GM12878 (cell line): Measurements from ENCODE around the gene STAT5A.

Experiments used
- NFIC ChIP-seq: IDR thresholded peaks from 2 replicates; pipeline ENCODE4 v1.6.1; 2012; ENCODE audit warnings: low read depth, mild to moderate bottlenecking, inconsistent platforms, low read length, moderate library complexity
- SMC3 ChIP-seq: IDR thresholded peaks from 2 replicates; pipeline ENCODE4 v1.6.1; 2011; ENCODE audit warnings: low read length, improper control_type of control experiment, borderline replicate concordance
- ZNF274 ChIP-seq: IDR thresholded peaks from one replicate; pipeline ENCODE4 v1.8.0; 2011; ENCODE audit not compliant: insufficient read length, insufficient read depth
- TF ChIP-seq, protein P1 (sequence below), 3 experiments: IDR thresholded peaks in 2 of 3; conservative IDR thresholded peaks in 1 of 3; 2 replicates each; pipeline ENCODE4 v1.5.1; 2011; ENCODE audit warnings: low read depth in 3 of 3, low read length in 3 of 3, mild to moderate bottlenecking in 3 of 3, control low read depth in 2 of 3, moderate library complexity in 2 of 3, inconsistent platforms in 1 of 3, mixed read lengths in 1 of 3; ENCODE audit not compliant: control insufficient read depth in 2 of 3, insufficient read depth in 1 of 3; ENCODE audit errors: extremely low read depth in 1 of 3
- TF ChIP-seq, protein P2 (sequence below): IDR thresholded peaks from 2 replicates; pipeline ENCODE4 v1.6.1; 2012; ENCODE audit warnings: low read depth, low read length, improper control_type of control experiment

DNA sequence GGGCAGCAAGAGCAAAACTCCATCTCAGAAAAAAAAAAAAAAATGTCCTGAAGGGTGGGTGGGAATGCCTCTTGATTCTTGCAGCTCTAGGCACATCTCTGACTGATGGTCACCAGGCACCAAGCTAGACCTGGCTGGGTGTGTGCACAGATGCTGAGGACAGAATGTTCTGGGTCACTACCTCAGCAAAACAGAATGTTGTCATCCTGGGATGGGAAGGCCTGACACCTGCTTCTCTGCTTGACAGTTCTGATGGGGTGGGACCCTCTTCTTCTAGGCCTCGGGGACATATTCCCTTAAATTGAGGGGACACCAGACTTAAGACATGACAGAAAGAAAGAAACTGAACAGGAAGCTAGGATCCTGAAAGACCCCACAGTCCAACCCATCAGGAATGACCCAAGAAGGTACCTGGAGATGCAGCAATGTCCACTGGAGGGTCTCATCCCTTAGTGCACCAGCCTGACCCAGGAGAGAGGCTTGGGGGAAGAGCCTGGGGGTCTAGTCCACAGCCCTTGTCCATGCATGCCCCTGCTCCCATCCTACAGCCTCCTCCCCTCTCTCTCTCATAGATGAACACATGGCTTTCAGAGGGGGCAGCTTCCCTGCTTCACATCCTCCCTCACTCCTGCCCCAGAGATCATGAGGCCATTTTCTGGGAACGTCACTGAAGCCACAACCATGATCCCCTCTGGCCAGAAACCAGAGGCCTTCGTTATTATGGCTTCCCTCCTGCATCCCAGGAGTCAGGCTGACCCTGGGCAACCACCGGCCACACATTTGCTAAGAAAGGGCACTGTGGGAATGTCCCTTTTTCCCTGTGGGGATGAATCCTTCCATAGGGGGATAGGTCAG is 8.3 kb upstream of the STAT5A start:
- TF ChIP-seq NFIC: no peak
- TF ChIP-seq, protein P1, sequence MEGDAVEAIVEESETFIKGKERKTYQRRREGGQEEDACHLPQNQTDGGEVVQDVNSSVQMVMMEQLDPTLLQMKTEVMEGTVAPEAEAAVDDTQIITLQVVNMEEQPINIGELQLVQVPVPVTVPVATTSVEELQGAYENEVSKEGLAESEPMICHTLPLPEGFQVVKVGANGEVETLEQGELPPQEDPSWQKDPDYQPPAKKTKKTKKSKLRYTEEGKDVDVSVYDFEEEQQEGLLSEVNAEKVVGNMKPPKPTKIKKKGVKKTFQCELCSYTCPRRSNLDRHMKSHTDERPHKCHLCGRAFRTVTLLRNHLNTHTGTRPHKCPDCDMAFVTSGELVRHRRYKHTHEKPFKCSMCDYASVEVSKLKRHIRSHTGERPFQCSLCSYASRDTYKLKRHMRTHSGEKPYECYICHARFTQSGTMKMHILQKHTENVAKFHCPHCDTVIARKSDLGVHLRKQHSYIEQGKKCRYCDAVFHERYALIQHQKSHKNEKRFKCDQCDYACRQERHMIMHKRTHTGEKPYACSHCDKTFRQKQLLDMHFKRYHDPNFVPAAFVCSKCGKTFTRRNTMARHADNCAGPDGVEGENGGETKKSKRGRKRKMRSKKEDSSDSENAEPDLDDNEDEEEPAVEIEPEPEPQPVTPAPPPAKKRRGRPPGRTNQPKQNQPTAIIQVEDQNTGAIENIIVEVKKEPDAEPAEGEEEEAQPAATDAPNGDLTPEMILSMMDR (IDR thresholded peaks at IDR 0.05 in 2 of 3, conservative IDR thresholded peaks at IDR 0.05 in 1 of 3; ENCODE audit: control insufficient read depth in 2 of 3, extremely low read depth in 1 of 3, insufficient read depth in 1 of 3, low read depth in 3 of 3, low read length in 3 of 3): no peak
- TF ChIP-seq, protein P2, sequence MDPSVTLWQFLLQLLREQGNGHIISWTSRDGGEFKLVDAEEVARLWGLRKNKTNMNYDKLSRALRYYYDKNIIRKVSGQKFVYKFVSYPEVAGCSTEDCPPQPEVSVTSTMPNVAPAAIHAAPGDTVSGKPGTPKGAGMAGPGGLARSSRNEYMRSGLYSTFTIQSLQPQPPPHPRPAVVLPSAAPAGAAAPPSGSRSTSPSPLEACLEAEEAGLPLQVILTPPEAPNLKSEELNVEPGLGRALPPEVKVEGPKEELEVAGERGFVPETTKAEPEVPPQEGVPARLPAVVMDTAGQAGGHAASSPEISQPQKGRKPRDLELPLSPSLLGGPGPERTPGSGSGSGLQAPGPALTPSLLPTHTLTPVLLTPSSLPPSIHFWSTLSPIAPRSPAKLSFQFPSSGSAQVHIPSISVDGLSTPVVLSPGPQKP: no peak
- no peak for TF ChIP-seq ZNF274
- no peak for TF ChIP-seq SMC3
